Hematopoietic multipotent progenitor cell treated with erythropoietin and hydrocortisone succinate and interleukin-3 and kit ligand, for 6 days (in vitro differentiated cells): ENCODE measurements around the gene ELP4.
A peak's percentile ranks its signal among the peaks of the same experiment; 100 is the strongest.

Experiments used
- DNase-seq: peaks from one replicate; pipeline ENCODE4 v3.0.0-alpha.2; 2015

Gene ELP4

GRCh38 chr11:31783252-31783651, 273.7 kb downstream of the ELP4 start:
- DNase-seq: no peak

GRCh38 chr11:31784611-31785010, 275.0 kb downstream of the ELP4 start:
- no peak for DNase-seq

GRCh38 chr11:31786996-31787685, 277.6 kb downstream of the ELP4 start:
- no peak for DNase-seq

- DNase-seq: no peak
Observed at GRCh38 chr11:31788085-31788484, 278.5 kb downstream of the ELP4 start.

GRCh38 chr11:31790649-31791048, 281.1 kb downstream of the ELP4 start:
- DNase-seq: no peak

- DNase-seq: no peak
Observed at GRCh38 chr11:31792036-31792435, 282.5 kb downstream of the ELP4 start.

GRCh38 chr11:31792456-31792855, 282.9 kb downstream of the ELP4 start:
- DNase-seq: no peak

- DNase-seq: no peak
Observed at GRCh38 chr11:31793264-31793663, 283.7 kb downstream of the ELP4 start.

- no peak for DNase-seq
Observed at GRCh38 chr11:31794548-31794947, 285.0 kb downstream of the ELP4 start.

- no peak for DNase-seq
Observed at GRCh38 chr11:31795706-31796498, 286.3 kb downstream of the ELP4 start.

- DNase-seq: no peak
Observed at GRCh38 chr11:31796499-31797189, 287.1 kb downstream of the ELP4 start.

- DNase-seq: no peak
Observed at GRCh38 chr11:31797190-31798056, 287.9 kb downstream of the ELP4 start.

GRCh38 chr11:31798057-31798553, 288.5 kb downstream of the ELP4 start:
- DNase-seq: no peak

GRCh38 chr11:31798554-31799434, 289.2 kb downstream of the ELP4 start:
- peak; percentile 37 for DNase-seq

GRCh38 chr11:31799435-31800397, 290.1 kb downstream of the ELP4 start:
- DNase-seq: no peak

GRCh38 chr11:31800398-31801265, 291.1 kb downstream of the ELP4 start:
- DNase-seq: no peak

- no peak for DNase-seq
Observed at GRCh38 chr11:31801298-31801702, 291.7 kb downstream of the ELP4 start.

- no peak for DNase-seq
Observed at GRCh38 chr11:31802000-31802551, 292.5 kb downstream of the ELP4 start.

- DNase-seq: no peak
Observed at GRCh38 chr11:31802609-31802989, 293.0 kb downstream of the ELP4 start.
